Activated CD4-positive, alpha-beta T cell treated with anti-CD3 and anti-CD28 coated beads, Interleukin-2, amount 10 ng/mL, durations not matched to agents 24 days and 14 days (primary cell): ENCODE results near the gene PRDM7. TPM values are rescaled to one million over a fixed set of nuclear protein-coding genes. Genes with fewer than 3 reads are reported as not detected.
A peak's percentile ranks its signal among the peaks of the same experiment; 100 is the strongest.

Experiments used
- DNase-seq: peaks from one replicate; pipeline ENCODE4 v3.0.0; 2022
- H3K27ac Mint-ChIP-seq: one replicate; pipeline ENCODE4 v1.8.0; 2022; ENCODE audit warnings: mild to moderate bottlenecking, mixed read lengths
- H3K27me3 Mint-ChIP-seq: one replicate; pipeline ENCODE4 v1.8.0; 2022; ENCODE audit warnings: mixed read lengths
- H3K36me3 Mint-ChIP-seq: one replicate; pipeline ENCODE4 v1.8.0; 2022; ENCODE audit warnings: low read depth, mild to moderate bottlenecking, mixed read lengths
- H3K4me1 Mint-ChIP-seq: one replicate; pipeline ENCODE4 v1.8.0; 2021; ENCODE audit warnings: mixed read lengths
- H3K4me3 Mint-ChIP-seq: one replicate; pipeline ENCODE4 v1.8.0; 2022; ENCODE audit warnings: mild to moderate bottlenecking, moderate library complexity, mixed read lengths
- H3K9me3 Mint-ChIP-seq: one replicate; pipeline ENCODE4 v1.8.0; 2021; ENCODE audit warnings: mixed read lengths
- intact Hi-C: fragments of 100-400 bp; cut with micrococcal nuclease; formaldehyde crosslinking; loops from one replicate; pipeline ENCODE4 v1.15.1; 2023
- total RNA-seq: library from RNA; stranded (reverse); gene quantifications from 2 replicates; pipeline ENCODE4 v1.2.3, GENCODE V29; 2022

PRDM7 gene
- total RNA-seq, 1 donor from 2014 or later: not detected

- Mint-ChIP-seq H3K36me3 (peaks cover 2% of the 10 kb centered on the region), H3K4me1 (no peaks in the 10 kb centered on the region), H3K27me3 (no peaks in the 10 kb centered on the region), H3K27ac (no peak overlapping the region), H3K4me3 (no peak overlapping the region), H3K9me3 (no peaks in the 10 kb centered on the region)
- intact Hi-C loops: no loop called here
- no peak for DNase-seq
Observed at GRCh38 chr16:90037276-90037675, 39.9 kb downstream of the PRDM7 start.

- peaks cover 6% of the 10 kb centered on the region for H3K9me3 Mint-ChIP-seq
- peaks cover 3% of the 10 kb centered on the region for H3K4me1 Mint-ChIP-seq
- DNase-seq: no peak
- peaks cover 9% of the 10 kb centered on the region for H3K36me3 Mint-ChIP-seq
- no peak overlapping the region for H3K27ac Mint-ChIP-seq
- no peaks in the 10 kb centered on the region for H3K27me3 Mint-ChIP-seq
- H3K4me3 Mint-ChIP-seq: no peak overlapping the region
- intact Hi-C loops: no loop called here
Observed at GRCh38 chr16:90035902-90036301, 41.2 kb downstream of the PRDM7 start.

- H3K4me1 Mint-ChIP-seq: peaks cover 3% of the 10 kb centered on the region
- H3K27ac Mint-ChIP-seq: no peak overlapping the region
- peaks cover 9% of the 10 kb centered on the region for H3K36me3 Mint-ChIP-seq
- no peak overlapping the region for H3K4me3 Mint-ChIP-seq
- H3K9me3 Mint-ChIP-seq: peaks cover 6% of the 10 kb centered on the region
- no peaks in the 10 kb centered on the region for H3K27me3 Mint-ChIP-seq
- DNase-seq: no peak
- intact Hi-C loops: no loop called here
Observed at GRCh38 chr16:90034504-90034903, 42.6 kb downstream of the PRDM7 start.

- no peak overlapping the region for H3K27ac Mint-ChIP-seq
- no peaks in the 10 kb centered on the region for H3K27me3 Mint-ChIP-seq
- peaks cover 6% of the 10 kb centered on the region for H3K9me3 Mint-ChIP-seq
- intact Hi-C loops: no loop called here
- H3K4me1 Mint-ChIP-seq: peaks cover 3% of the 10 kb centered on the region
- no peak for DNase-seq
- no peak overlapping the region for H3K4me3 Mint-ChIP-seq
- peaks cover 9% of the 10 kb centered on the region for H3K36me3 Mint-ChIP-seq
Observed at GRCh38 chr16:90033387-90033786, 43.7 kb downstream of the PRDM7 start.

- peaks cover 6% of the 10 kb centered on the region for H3K9me3 Mint-ChIP-seq
- no peak for DNase-seq
- intact Hi-C loops: no loop called here
- no peak overlapping the region for H3K4me3 Mint-ChIP-seq
- peak overlapping the region; percentile 83 for H3K27ac Mint-ChIP-seq
- no peaks in the 10 kb centered on the region for H3K27me3 Mint-ChIP-seq
- peaks cover 3% of the 10 kb centered on the region for H3K4me1 Mint-ChIP-seq
- H3K36me3 Mint-ChIP-seq: peaks cover 9% of the 10 kb centered on the region
Observed at GRCh38 chr16:90032674-90033331, 44.3 kb downstream of the PRDM7 start.

- intact Hi-C loops: no loop called here
- Mint-ChIP-seq H3K27ac (peak overlapping the region; percentile 83), H3K36me3 (peaks cover 9% of the 10 kb centered on the region), H3K4me3 (peak overlapping the region; percentile 12), H3K4me1 (peaks cover 3% of the 10 kb centered on the region), H3K9me3 (peaks cover 6% of the 10 kb centered on the region), H3K27me3 (no peaks in the 10 kb centered on the region)
- no peak for DNase-seq
Observed at GRCh38 chr16:90031931-90032673, 45.0 kb downstream of the PRDM7 start.

GRCh38 chr16:90031186-90031930 lies 45.8 kb downstream of the PRDM7 start:
- intact Hi-C loops: no loop called here
- peaks cover 4% of the 10 kb centered on the region for H3K4me1 Mint-ChIP-seq
- H3K9me3 Mint-ChIP-seq: peaks cover 6% of the 10 kb centered on the region
- no peaks in the 10 kb centered on the region for H3K27me3 Mint-ChIP-seq
- no peak for DNase-seq
- H3K4me3 Mint-ChIP-seq: no peak overlapping the region
- H3K36me3 Mint-ChIP-seq: peaks cover 9% of the 10 kb centered on the region
- H3K27ac Mint-ChIP-seq: peak overlapping the region; percentile 83

- intact Hi-C loops: no loop called here
- no peak overlapping the region for H3K27ac Mint-ChIP-seq
- H3K4me1 Mint-ChIP-seq: peaks cover 12% of the 10 kb centered on the region
Observed at GRCh38 chr16:90028985-90029384, 48.1 kb downstream of the PRDM7 start.

GRCh38 chr16:90027611-90028010 lies 49.5 kb downstream of the PRDM7 start:
- DNase-seq: no peak

More at GRCh38 chr16:90028985-90029384, 48.1 kb downstream of the PRDM7 start:
- Mint-ChIP-seq H3K36me3 (peaks cover 9% of the 10 kb centered on the region), H3K9me3 (peaks cover 6% of the 10 kb centered on the region), H3K27me3 (no peaks in the 10 kb centered on the region), H3K4me3 (no peak overlapping the region)
- DNase-seq: no peak

GRCh38 chr16:90026135-90026534 lies 51.0 kb downstream of the PRDM7 start:
- Mint-ChIP-seq H3K9me3 (peaks cover 6% of the 10 kb centered on the region), H3K27me3 (peaks cover 2% of the 10 kb centered on the region), H3K27ac (no peak overlapping the region), H3K4me1 (peaks cover 18% of the 10 kb centered on the region), H3K4me3 (no peak overlapping the region), H3K36me3 (peaks cover 2% of the 10 kb centered on the region)
- intact Hi-C loops: no loop called here
- peak; percentile 67 for DNase-seq

More at GRCh38 chr16:90027611-90028010, 49.5 kb downstream of the PRDM7 start:
- H3K27ac Mint-ChIP-seq: no peak overlapping the region
- intact Hi-C loops: no loop called here
- H3K36me3 Mint-ChIP-seq: peaks cover 9% of the 10 kb centered on the region
- H3K4me1 Mint-ChIP-seq: peaks cover 12% of the 10 kb centered on the region
- no peak overlapping the region for H3K4me3 Mint-ChIP-seq
- H3K9me3 Mint-ChIP-seq: peaks cover 6% of the 10 kb centered on the region
- no peaks in the 10 kb centered on the region for H3K27me3 Mint-ChIP-seq

- Mint-ChIP-seq H3K36me3 (peaks cover 2% of the 10 kb centered on the region), H3K27ac (no peak overlapping the region), H3K9me3 (peaks cover 6% of the 10 kb centered on the region), H3K27me3 (peaks cover 10% of the 10 kb centered on the region), H3K4me1 (peaks cover 22% of the 10 kb centered on the region), H3K4me3 (peak overlapping the region; percentile 82)
- intact Hi-C loops: loop anchor here (5.0 kb wide), 1 partner anchor 76 kb away; the partner anchor contains the start of gene DEF8
- no peak for DNase-seq
Observed at GRCh38 chr16:90023078-90023447, 54.1 kb downstream of the PRDM7 start.

GRCh38 chr16:90022209-90023077 lies 54.7 kb downstream of the PRDM7 start:
- H3K36me3 Mint-ChIP-seq: peaks cover 2% of the 10 kb centered on the region
- intact Hi-C loops: loop anchor here (5.0 kb wide), 1 partner anchor 75 kb away; the partner anchor contains the start of gene DEF8
- H3K4me1 Mint-ChIP-seq: peaks cover 22% of the 10 kb centered on the region
- peaks cover 6% of the 10 kb centered on the region for H3K9me3 Mint-ChIP-seq
- peak; percentile 97 for DNase-seq
- H3K27me3 Mint-ChIP-seq: peaks cover 16% of the 10 kb centered on the region
- H3K27ac Mint-ChIP-seq: peak overlapping the region; percentile 86
- peak overlapping the region; percentile 82 for H3K4me3 Mint-ChIP-seq

- H3K36me3 Mint-ChIP-seq: peaks cover 2% of the 10 kb centered on the region
- DNase-seq: no peak
- peaks cover 17% of the 10 kb centered on the region for H3K4me1 Mint-ChIP-seq
- peaks cover 6% of the 10 kb centered on the region for H3K9me3 Mint-ChIP-seq
- intact Hi-C loops: loop anchor here (5.0 kb wide), 1 partner anchor 74 kb away; the partner anchor contains the start of gene DEF8
- H3K27me3 Mint-ChIP-seq: peaks cover 18% of the 10 kb centered on the region
- H3K27ac Mint-ChIP-seq: no peak overlapping the region
- H3K4me3 Mint-ChIP-seq: peak overlapping the region; percentile 17
Observed at GRCh38 chr16:90020838-90021382, 56.2 kb downstream of the PRDM7 start.
